ENCODE measurements around the gene PAK3.

Gene PAK3

DNA sequence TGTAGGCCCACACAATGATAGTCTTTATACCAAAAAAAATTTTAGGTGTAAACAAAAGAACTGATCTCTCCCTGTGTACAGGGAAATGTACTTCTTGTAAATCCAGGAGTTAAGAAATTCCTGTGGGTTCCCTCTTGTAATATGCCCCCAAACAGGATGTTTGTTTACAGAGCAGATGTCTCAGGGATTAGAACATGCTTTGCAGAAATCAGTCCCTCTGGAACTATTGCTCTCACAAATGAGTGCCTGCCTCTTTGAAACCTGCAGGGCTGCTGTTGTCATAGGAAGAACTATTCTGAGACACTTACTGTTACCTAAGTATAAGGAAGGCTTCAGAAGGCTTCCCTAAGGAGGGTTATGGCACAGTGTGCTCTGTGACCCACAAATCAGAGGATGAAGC, 35.6 kb downstream of the PAK3 start:
- no peak overlapping the region for H3K4me2 ChIP-seq (ENCODE audit: low read depth, low read length, poor library complexity, severe bottlenecking)

DNA sequence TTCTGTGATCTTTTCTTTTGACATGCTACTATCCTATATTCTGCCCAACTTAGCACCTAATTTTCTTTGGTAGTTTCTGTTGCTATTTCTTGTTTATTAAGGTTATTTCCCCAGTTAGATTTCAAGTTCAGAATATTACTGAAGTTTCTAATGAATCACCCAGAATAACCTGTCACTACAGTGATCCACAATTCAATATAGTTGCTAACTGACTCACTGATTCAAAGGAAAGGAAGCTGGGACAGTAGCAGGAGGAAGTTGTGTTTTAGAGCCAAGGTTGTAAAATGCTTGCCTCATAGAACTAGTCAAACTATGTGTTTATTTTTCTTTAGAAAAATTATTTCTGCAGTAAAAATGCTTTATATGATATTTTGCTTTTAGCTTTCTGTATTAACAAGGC, 37.4 kb downstream of the PAK3 start:
- Histone ChIP-seq H3F3A (ENCODE audit: insufficient read depth) (no peaks in the 10 kb centered on the region), H3K79me2 (ENCODE audit: insufficient read depth, low read length) (no peaks in the 10 kb centered on the region), H2AFZ (ENCODE audit: low read depth, low read length, severe bottlenecking) (no peak overlapping the region), H3K9ac (ENCODE audit: low read length) (no peak overlapping the region), H3K4me2 (ENCODE audit: low read depth, low read length, poor library complexity, severe bottlenecking) (no peak overlapping the region), H3K36me3 (ENCODE audit: low read length) (no peaks in the 10 kb centered on the region), H3K4me3 (ENCODE audit: insufficient read depth, low read length, poor library complexity, severe bottlenecking) (no peak overlapping the region), H3K9me2 (replicated peaks; ENCODE audit: insufficient read depth, low read length) (no peaks in the 10 kb centered on the region), H3K27me3 (ENCODE audit: low read length) (no peaks in the 10 kb centered on the region), H4K20me1 (ENCODE audit: low read depth, low read length) (no peaks in the 10 kb centered on the region), H3K9me3 (ENCODE audit: insufficient read depth, low read length) (no peaks in the 10 kb centered on the region), H3K27ac (ENCODE audit: low read depth, low read length) (no peak overlapping the region)
- TF ChIP-seq EZH2phosphoT487 (conservative IDR thresholded peaks at IDR 0.05; ENCODE audit: low read length) = no peak
- TF ChIP-seq, protein P1, sequence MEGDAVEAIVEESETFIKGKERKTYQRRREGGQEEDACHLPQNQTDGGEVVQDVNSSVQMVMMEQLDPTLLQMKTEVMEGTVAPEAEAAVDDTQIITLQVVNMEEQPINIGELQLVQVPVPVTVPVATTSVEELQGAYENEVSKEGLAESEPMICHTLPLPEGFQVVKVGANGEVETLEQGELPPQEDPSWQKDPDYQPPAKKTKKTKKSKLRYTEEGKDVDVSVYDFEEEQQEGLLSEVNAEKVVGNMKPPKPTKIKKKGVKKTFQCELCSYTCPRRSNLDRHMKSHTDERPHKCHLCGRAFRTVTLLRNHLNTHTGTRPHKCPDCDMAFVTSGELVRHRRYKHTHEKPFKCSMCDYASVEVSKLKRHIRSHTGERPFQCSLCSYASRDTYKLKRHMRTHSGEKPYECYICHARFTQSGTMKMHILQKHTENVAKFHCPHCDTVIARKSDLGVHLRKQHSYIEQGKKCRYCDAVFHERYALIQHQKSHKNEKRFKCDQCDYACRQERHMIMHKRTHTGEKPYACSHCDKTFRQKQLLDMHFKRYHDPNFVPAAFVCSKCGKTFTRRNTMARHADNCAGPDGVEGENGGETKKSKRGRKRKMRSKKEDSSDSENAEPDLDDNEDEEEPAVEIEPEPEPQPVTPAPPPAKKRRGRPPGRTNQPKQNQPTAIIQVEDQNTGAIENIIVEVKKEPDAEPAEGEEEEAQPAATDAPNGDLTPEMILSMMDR (IDR thresholded peaks at IDR 0.05; ENCODE audit: insufficient read depth, low read length, poor library complexity, severe bottlenecking) = no peak

More for the DNA sequence above, 35.6 kb downstream of the PAK3 start:
- Histone ChIP-seq H3K9ac (ENCODE audit: low read length) (no peak overlapping the region), H3K9me3 (ENCODE audit: insufficient read depth, low read length) (no peaks in the 10 kb centered on the region), H3K27me3 (ENCODE audit: low read length) (no peaks in the 10 kb centered on the region), H3K79me2 (ENCODE audit: insufficient read depth, low read length) (no peaks in the 10 kb centered on the region), H3K27ac (ENCODE audit: low read depth, low read length) (no peak overlapping the region), H3K4me3 (ENCODE audit: insufficient read depth, low read length, poor library complexity, severe bottlenecking) (no peak overlapping the region), H3K9me2 (replicated peaks; ENCODE audit: insufficient read depth, low read length) (no peaks in the 10 kb centered on the region), H4K20me1 (ENCODE audit: low read depth, low read length) (no peaks in the 10 kb centered on the region), H2AFZ (ENCODE audit: low read depth, low read length, severe bottlenecking) (no peak overlapping the region), H3F3A (ENCODE audit: insufficient read depth) (no peaks in the 10 kb centered on the region), H3K36me3 (ENCODE audit: low read length) (no peaks in the 10 kb centered on the region)
- TF ChIP-seq EZH2phosphoT487 (conservative IDR thresholded peaks at IDR 0.05; ENCODE audit: low read length) = no peak
- TF ChIP-seq, protein P1 (IDR thresholded peaks at IDR 0.05; ENCODE audit: insufficient read depth, low read length, poor library complexity, severe bottlenecking) = no peak

DNA sequence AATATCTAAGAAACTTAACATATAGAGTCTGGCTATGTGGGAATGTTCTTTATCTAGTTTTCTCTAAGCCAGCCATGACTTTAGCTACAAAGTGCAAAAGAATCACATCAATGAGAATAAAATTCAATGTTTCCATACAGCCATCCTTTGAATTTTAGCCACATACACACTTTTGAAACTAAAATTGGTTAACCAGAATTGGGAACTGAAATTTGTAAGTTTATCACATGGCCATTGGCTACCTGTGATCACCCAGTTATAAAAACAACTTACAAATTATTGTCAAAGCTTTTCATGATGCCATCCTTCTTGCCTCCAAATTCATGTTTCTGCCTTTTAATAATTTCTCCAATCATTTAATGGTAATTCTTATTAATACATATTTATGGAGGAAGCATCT, 49.9 kb downstream of the PAK3 start:
- no peaks in the 10 kb centered on the region for H3K36me3 ChIP-seq (ENCODE audit: low read length)
- TF ChIP-seq, protein P1 (IDR thresholded peaks at IDR 0.05; ENCODE audit: insufficient read depth, low read length, poor library complexity, severe bottlenecking) = no peak
- no peak for TF ChIP-seq EZH2phosphoT487 (conservative IDR thresholded peaks at IDR 0.05; ENCODE audit: low read length)

More for the DNA sequence above, 49.9 kb downstream of the PAK3 start:
- no peaks in the 10 kb centered on the region for H3K79me2 ChIP-seq (ENCODE audit: insufficient read depth, low read length)
- no peak overlapping the region for H3K27ac ChIP-seq (ENCODE audit: low read depth, low read length)
- no peaks in the 10 kb centered on the region for H3K27me3 ChIP-seq (ENCODE audit: low read length)
- H3F3A ChIP-seq (ENCODE audit: insufficient read depth) = no peaks in the 10 kb centered on the region
- H3K9me3 ChIP-seq (ENCODE audit: insufficient read depth, low read length) = no peaks in the 10 kb centered on the region
- no peaks in the 10 kb centered on the region for H4K20me1 ChIP-seq (ENCODE audit: low read depth, low read length)
- no peak overlapping the region for H3K4me3 ChIP-seq (ENCODE audit: insufficient read depth, low read length, poor library complexity, severe bottlenecking)
- no peaks in the 10 kb centered on the region for H3K9me2 ChIP-seq (replicated peaks; ENCODE audit: insufficient read depth, low read length)
- no peak overlapping the region for H2AFZ ChIP-seq (ENCODE audit: low read depth, low read length, severe bottlenecking)
- H3K4me2 ChIP-seq (ENCODE audit: low read depth, low read length, poor library complexity, severe bottlenecking) = no peak overlapping the region
- H3K9ac ChIP-seq (ENCODE audit: low read length) = no peak overlapping the region
